GM12878 (cell line): ENCODE measurements around the gene HERC6. TPM values are rescaled to one million over a fixed set of nuclear protein-coding genes. Genes with fewer than 3 reads are reported as not detected.

ENCODE experiments used
- ATAC-seq: fragments of 200-7000 bp; cut with Tn5 transposase; 3 replicates; pipeline ENCODE4 v1.9.1; 2020; ENCODE audit warnings: mild to moderate bottlenecking, moderate library complexity
- BruUV-seq: library from RNA; stranded (reverse); fragments of 400-500 nt; replicated peaks from 2 replicates; lab custom pipeline; 2021; lab: Mats Ljungman, UMichigan
- CTCF ChIA-PET: fragments of 300-600 bp; sonication (Branson Sonifier 250); formaldehyde crosslinking; extraction: SDS; loops from one replicate; lab custom pipeline; 2021; ENCODE audit warnings: inconsistent platforms; lab: Yijun Ruan, JAX
- POLR2A ChIA-PET: fragments of 350-600 bp; formaldehyde crosslinking; extraction: SDS; loops from one replicate; lab custom pipeline; 2021; ENCODE audit warnings: inconsistent platforms; lab: Charles Lee
- RAD21 ChIA-PET: fragments of 300-600 bp; sonication (Branson Sonifier 250); formaldehyde crosslinking; loops from one replicate; lab custom pipeline; 2023; ENCODE audit warnings: antibody characterized with exemption; ENCODE audit not compliant: unreplicated experiment; lab: Charles Lee
- SMC1A ChIA-PET: fragments of 300-600 bp; sonication (Branson Sonifier 250); formaldehyde crosslinking; loops from one replicate; lab custom pipeline; 2023; ENCODE audit not compliant: unreplicated experiment, uncharacterized antibody; lab: Charles Lee
- DNase-seq: peaks from one replicate; pipeline ENCODE4 v3.0.0-alpha.2; 2011; ENCODE audit warnings: low read depth, low spot score
- FAIRE-seq: peaks from 3 replicates; lab custom pipeline; 2011; peaks lifted over from hg19 to GRCh38; lab: Jason Lieb, UNC
- H2AFZ ChIP-seq: 2 replicates; pipeline ENCODE4 v1.6.0; 2011; ENCODE audit warnings: low read depth, low read length, control low read depth; ENCODE audit not compliant: control insufficient read depth
- H3K27ac ChIP-seq: 2 replicates; pipeline ENCODE4 v1.5.1; 2011; ENCODE audit warnings: control low read depth; ENCODE audit not compliant: control insufficient read depth, insufficient read depth
- H3K27me3 ChIP-seq, 2 experiments: replicated peaks in 1 of 2; 2 replicates each; pipeline versions ENCODE4 v1.6.0 to v1.6.1; 2011; ENCODE audit warnings: low read length in 1 of 2; ENCODE audit not compliant: control insufficient read depth in 2 of 2, insufficient read depth in 2 of 2
- H3K36me3 ChIP-seq, 2 experiments: 2 replicates each; pipeline ENCODE4 v1.5.1; 2011; ENCODE audit warnings: low read length in 1 of 2; ENCODE audit not compliant: control insufficient read depth in 2 of 2, insufficient read depth in 2 of 2
- H3K4me1 ChIP-seq: 2 replicates; pipeline ENCODE4 v1.6.1; 2011; ENCODE audit warnings: mild to moderate bottlenecking, low read length, moderate library complexity, mixed read lengths; ENCODE audit not compliant: control insufficient read depth, insufficient read depth
- H3K4me2 ChIP-seq: 2 replicates; pipeline ENCODE4 v1.6.0; 2011; ENCODE audit warnings: control low read depth; ENCODE audit not compliant: control insufficient read depth, insufficient read depth
- H3K4me3 ChIP-seq: fragments of 200-600 bp; sonication (generic); 2 replicates; pipeline ENCODE4 v1.5.1; 2016
- H3K79me2 ChIP-seq: 2 replicates; pipeline ENCODE4 v1.6.0; 2011; ENCODE audit warnings: low read length; ENCODE audit not compliant: control insufficient read depth, insufficient read depth
- H3K9ac ChIP-seq: 2 replicates; pipeline ENCODE4 v1.8.0; 2011; ENCODE audit warnings: low read length, control low read depth, mixed read lengths; ENCODE audit not compliant: control insufficient read depth, insufficient read depth
- H3K9me3 ChIP-seq: replicated peaks from 3 replicates; pipeline ENCODE4 v1.5.1; 2011; ENCODE audit warnings: mild to moderate bottlenecking, low read length; ENCODE audit not compliant: control insufficient read depth, insufficient read depth
- H4K20me1 ChIP-seq: 2 replicates; pipeline ENCODE4 v1.6.0; 2011; ENCODE audit not compliant: control insufficient read depth, insufficient read depth
- CBFB ChIP-seq: IDR thresholded peaks from 2 replicates; pipeline ENCODE4 v1.6.1; 2016; ENCODE audit warnings: antibody characterized with exemption, low read depth
- EED ChIP-seq: sonication (generic); IDR thresholded peaks from 2 replicates; pipeline ENCODE4 v1.6.1; 2016; ENCODE audit warnings: antibody characterized with exemption, low read depth
- NBN ChIP-seq: fragments of 450-650 bp; IDR thresholded peaks from 2 replicates; pipeline ENCODE4 v1.6.1; 2016
- SIX5 ChIP-seq: IDR thresholded peaks from 2 replicates; pipeline ENCODE4 v1.6.1; 2011; ENCODE audit warnings: mild to moderate bottlenecking, low read depth, low read length, moderate library complexity; ENCODE audit not compliant: severe bottlenecking
- STAT1 ChIP-seq: fragments of 450-650 bp; conservative IDR thresholded peaks from 2 replicates; pipeline ENCODE4 v1.6.1; 2014; ENCODE audit warnings: antibody characterized with exemption, mild to moderate bottlenecking
- ZZZ3 ChIP-seq: IDR thresholded peaks from 2 replicates; pipeline ENCODE4 v1.6.1; 2011; ENCODE audit warnings: low read depth; ENCODE audit not compliant: control insufficient read depth, insufficient read length
- WGBS: methylation state at CpG from one replicate; pipeline ENCODE4 v1.1.6; 2016; ENCODE audit warnings: low lambda C conversion rate; ENCODE audit not compliant: insufficient replicate concordance, insufficient coverage; ENCODE audit errors: missing lambda C conversion rate; 5-methylcytosine and 5-hydroxymethylcytosine counted together
- in situ Hi-C: fragments of 300-500 bp; cut with MboI; formaldehyde crosslinking; loops from 9 replicates; pipeline ENCODE4 v1.14.3; 2018; ENCODE audit warnings: mixed read lengths
- intact Hi-C: fragments of 100-400 bp; cut with micrococcal nuclease; formaldehyde crosslinking; loops from one replicate; pipeline ENCODE4 v1.14.2; 2022; ENCODE audit not compliant: unreplicated experiment
- polyA plus RNA-seq, 11 experiments: library from polyadenylated mRNA; depleted of rRNA in 4 of 11; unstranded in 6 of 11; stranded (reverse) in 5 of 11; fragments of >200 nt; fragmentation: Nextera tagmentation in 4 of 11; fragmentation: Illumina TruSeq in 1 of 11; extraction: Ambion mirVana in 4 of 11; extraction: Trizol in 1 of 11; gene quantifications; 1 replicate in 1 of 11; 2 replicates in 10 of 11; pipeline versions ENCODE4 v1.2.1 to v1.2.3, GENCODE V29; 2011 to 2016; ENCODE audit warnings: inconsistent platforms in 2 of 11, missing spikeins in 2 of 11, low read depth in 1 of 11
- total RNA-seq, 4 experiments: library from RNA; depleted of rRNA in 3 of 4; stranded (reverse); fragments of >200 nt in 3 of 4; fragmentation: Illumina TruSeq in 1 of 4; extraction: Trizol in 1 of 4; gene quantifications; 2 replicates each; pipeline versions ENCODE4 v1.2.1 to v1.2.3, GENCODE V29; 2013 to 2021
- TF ChIP-seq, protein P1 (sequence below): IDR thresholded peaks from 2 replicates; pipeline ENCODE4 v1.6.1; 2011; ENCODE audit warnings: low read depth, mild to moderate bottlenecking, low read length, moderate library complexity, borderline replicate concordance; ENCODE audit errors: extremely low read depth
- TF ChIP-seq, protein P2 (sequence below): IDR thresholded peaks from 2 replicates; pipeline ENCODE4 v1.6.1; 2012; ENCODE audit warnings: low read depth, low read length, improper control_type of control experiment
- TF ChIP-seq, protein P3 (sequence below): fragments of 450-650 bp; IDR thresholded peaks from 2 replicates; pipeline ENCODE4 v1.6.1; 2014; ENCODE audit warnings: mild to moderate bottlenecking
- TF ChIP-seq, protein P4 (sequence below): IDR thresholded peaks from 2 replicates; pipeline ENCODE4 v1.6.1; 2011; ENCODE audit warnings: low read depth, low read length, improper control_type of control experiment, borderline replicate concordance
- TF ChIP-seq, protein P5 (sequence below): fragments of 450-650 bp; IDR thresholded peaks from 2 replicates; pipeline ENCODE4 v1.6.1; 2017; ENCODE audit warnings: low read depth, mild to moderate bottlenecking, moderate library complexity
- TF ChIP-seq, protein P6 (sequence below): fragments of 450-650 bp; IDR thresholded peaks from 2 replicates; pipeline ENCODE4 v1.6.1; 2018; ENCODE audit warnings: mild to moderate bottlenecking, low read depth, moderate library complexity; ENCODE audit not compliant: partially characterized antibody

The HERC6 gene
- total and polyA plus RNA-seq, 10 of the 15 experiments (the other 5 are each of a cell fraction or from before 2014, with no cell fraction given) = 1.7 to 26.4 (median 5.9) TPM

DNA sequence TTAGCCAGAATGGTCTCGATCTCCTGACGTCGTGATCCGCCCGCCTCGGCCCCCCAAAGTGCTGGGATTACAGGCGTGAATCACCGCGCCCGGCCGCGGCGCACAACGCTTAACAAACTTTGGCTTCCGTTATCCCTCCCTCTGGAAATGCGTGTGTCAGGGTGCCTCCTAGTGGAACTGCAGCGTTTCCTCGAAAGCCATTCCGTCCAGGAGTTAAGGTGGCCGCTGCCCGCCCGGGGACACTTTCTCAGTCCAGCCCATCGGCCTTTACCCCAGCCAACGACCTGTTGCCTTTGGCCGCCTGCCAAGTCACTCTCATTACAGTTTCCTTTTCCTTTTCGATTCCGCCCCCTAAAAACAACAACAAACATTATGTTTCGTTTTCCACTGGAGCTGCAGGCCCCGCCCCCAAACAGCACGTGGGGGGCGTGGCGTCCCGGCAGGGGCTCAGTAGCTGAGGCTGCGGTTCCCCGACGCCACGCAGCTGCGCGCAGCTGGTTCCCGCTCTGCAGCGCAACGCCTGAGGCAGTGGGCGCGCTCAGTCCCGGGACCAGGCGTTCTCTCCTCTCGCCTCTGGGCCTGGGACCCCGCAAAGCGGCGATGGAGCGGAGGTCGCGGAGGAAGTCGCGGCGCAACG, 78.1 kb downstream of the HERC6 start, which contains the start of gene HERC5:
Gene HERC5, plus strand, starts transcription at position 450 of the 637 bp plus-strand sequence. Its CDS starts 151 bp downstream, at position 601.
- ATAC-seq = peak; percentile 91
- Histone ChIP-seq H3K27me3 (no peaks in the 10 kb centered on the region), H3K27ac (peak within 1 kb of the TSS; percentile 97), H3K79me2 (peaks cover 50% of the 10 kb centered on the region), H3K9ac (peak within 1 kb of the TSS; percentile 94), H3K36me3 (peaks cover 0 to under 1% of the 10 kb centered on the region in 2 experiments; a peak in 1 of 4 replicates), H3K4me1 (peaks cover 4% of the 10 kb centered on the region), H2AFZ (peak within 1 kb of the TSS; percentile 95), H4K20me1 (no peaks in the 10 kb centered on the region), H3K4me3 (peak within 1 kb of the TSS; percentile 78), H3K9me3 (peaks cover 8% of the 10 kb centered on the region; the same call in 2 of the 3 replicates), H3K4me2 (peak within 1 kb of the TSS; percentile 78)
- RAD21 ChIA-PET = interaction anchor here (0.6 to 4.4 kb wide), 22 partner anchors 18 to 1066 kb away, joined by 3 to 32 read pairs (median 4); partner anchors contain the start of genes HERC6, HSD17B11, PPM1K and PYURF
- peak; percentile 87 for DNase-seq
- intact Hi-C loops = loop anchor here (1.0 to 2.0 kb wide), 2 partner anchors 77 to 172 kb away; partner anchors contain the start of gene PPM1K
- POLR2A ChIA-PET = interaction anchor here (0.8 to 3.7 kb wide), 10 partner anchors 12 to 181 kb away, joined by 3 to 39 read pairs (median 6); partner anchors contain the start of genes HERC6 and PPM1K
- CTCF ChIA-PET = interaction anchor here (0.7 to 5.7 kb wide), 16 partner anchors 9 to 238 kb away, joined by 3 to 41 read pairs (median 4); partner anchors contain the start of genes HERC6 and PPM1K
- 1% methylated on average over 57 of the region's 57 CpGs for WGBS
- BruUV-seq = no TSS peak
- SMC1A ChIA-PET = interaction anchor here (0.6 to 4.3 kb wide), 21 partner anchors 9 to 264 kb away, joined by 3 to 19 read pairs (median 5); partner anchors contain the start of gene HERC6
- in situ Hi-C loops = no loop called here
- peak; percentile 94 for FAIRE-seq
- TF ChIP-seq STAT1 = no peak; the same call in 1 of the 2 replicates
- TF ChIP-seq, protein P1, sequence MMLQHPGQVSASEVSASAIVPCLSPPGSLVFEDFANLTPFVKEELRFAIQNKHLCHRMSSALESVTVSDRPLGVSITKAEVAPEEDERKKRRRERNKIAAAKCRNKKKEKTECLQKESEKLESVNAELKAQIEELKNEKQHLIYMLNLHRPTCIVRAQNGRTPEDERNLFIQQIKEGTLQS = no peak
- TF ChIP-seq, protein P2, sequence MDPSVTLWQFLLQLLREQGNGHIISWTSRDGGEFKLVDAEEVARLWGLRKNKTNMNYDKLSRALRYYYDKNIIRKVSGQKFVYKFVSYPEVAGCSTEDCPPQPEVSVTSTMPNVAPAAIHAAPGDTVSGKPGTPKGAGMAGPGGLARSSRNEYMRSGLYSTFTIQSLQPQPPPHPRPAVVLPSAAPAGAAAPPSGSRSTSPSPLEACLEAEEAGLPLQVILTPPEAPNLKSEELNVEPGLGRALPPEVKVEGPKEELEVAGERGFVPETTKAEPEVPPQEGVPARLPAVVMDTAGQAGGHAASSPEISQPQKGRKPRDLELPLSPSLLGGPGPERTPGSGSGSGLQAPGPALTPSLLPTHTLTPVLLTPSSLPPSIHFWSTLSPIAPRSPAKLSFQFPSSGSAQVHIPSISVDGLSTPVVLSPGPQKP = no peak
- TF ChIP-seq NBN = peak; percentile 97
- TF ChIP-seq, protein P3, sequence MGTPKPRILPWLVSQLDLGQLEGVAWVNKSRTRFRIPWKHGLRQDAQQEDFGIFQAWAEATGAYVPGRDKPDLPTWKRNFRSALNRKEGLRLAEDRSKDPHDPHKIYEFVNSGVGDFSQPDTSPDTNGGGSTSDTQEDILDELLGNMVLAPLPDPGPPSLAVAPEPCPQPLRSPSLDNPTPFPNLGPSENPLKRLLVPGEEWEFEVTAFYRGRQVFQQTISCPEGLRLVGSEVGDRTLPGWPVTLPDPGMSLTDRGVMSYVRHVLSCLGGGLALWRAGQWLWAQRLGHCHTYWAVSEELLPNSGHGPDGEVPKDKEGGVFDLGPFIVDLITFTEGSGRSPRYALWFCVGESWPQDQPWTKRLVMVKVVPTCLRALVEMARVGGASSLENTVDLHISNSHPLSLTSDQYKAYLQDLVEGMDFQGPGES = no peak
- TF ChIP-seq SIX5 = no peak
- no peak for TF ChIP-seq ZZZ3
- TF ChIP-seq CBFB = no peak; the same call in 1 of the 2 replicates
- TF ChIP-seq, protein P4, sequence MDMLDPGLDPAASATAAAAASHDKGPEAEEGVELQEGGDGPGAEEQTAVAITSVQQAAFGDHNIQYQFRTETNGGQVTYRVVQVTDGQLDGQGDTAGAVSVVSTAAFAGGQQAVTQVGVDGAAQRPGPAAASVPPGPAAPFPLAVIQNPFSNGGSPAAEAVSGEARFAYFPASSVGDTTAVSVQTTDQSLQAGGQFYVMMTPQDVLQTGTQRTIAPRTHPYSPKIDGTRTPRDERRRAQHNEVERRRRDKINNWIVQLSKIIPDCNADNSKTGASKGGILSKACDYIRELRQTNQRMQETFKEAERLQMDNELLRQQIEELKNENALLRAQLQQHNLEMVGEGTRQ = peak; percentile 74
- peak; percentile 75; the same call in 1 of the 2 replicates for TF ChIP-seq EED
- TF ChIP-seq, protein P5, sequence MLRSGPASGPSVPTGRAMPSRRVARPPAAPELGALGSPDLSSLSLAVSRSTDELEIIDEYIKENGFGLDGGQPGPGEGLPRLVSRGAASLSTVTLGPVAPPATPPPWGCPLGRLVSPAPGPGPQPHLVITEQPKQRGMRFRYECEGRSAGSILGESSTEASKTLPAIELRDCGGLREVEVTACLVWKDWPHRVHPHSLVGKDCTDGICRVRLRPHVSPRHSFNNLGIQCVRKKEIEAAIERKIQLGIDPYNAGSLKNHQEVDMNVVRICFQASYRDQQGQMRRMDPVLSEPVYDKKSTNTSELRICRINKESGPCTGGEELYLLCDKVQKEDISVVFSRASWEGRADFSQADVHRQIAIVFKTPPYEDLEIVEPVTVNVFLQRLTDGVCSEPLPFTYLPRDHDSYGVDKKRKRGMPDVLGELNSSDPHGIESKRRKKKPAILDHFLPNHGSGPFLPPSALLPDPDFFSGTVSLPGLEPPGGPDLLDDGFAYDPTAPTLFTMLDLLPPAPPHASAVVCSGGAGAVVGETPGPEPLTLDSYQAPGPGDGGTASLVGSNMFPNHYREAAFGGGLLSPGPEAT = peak; percentile 91
- TF ChIP-seq, protein P6, sequence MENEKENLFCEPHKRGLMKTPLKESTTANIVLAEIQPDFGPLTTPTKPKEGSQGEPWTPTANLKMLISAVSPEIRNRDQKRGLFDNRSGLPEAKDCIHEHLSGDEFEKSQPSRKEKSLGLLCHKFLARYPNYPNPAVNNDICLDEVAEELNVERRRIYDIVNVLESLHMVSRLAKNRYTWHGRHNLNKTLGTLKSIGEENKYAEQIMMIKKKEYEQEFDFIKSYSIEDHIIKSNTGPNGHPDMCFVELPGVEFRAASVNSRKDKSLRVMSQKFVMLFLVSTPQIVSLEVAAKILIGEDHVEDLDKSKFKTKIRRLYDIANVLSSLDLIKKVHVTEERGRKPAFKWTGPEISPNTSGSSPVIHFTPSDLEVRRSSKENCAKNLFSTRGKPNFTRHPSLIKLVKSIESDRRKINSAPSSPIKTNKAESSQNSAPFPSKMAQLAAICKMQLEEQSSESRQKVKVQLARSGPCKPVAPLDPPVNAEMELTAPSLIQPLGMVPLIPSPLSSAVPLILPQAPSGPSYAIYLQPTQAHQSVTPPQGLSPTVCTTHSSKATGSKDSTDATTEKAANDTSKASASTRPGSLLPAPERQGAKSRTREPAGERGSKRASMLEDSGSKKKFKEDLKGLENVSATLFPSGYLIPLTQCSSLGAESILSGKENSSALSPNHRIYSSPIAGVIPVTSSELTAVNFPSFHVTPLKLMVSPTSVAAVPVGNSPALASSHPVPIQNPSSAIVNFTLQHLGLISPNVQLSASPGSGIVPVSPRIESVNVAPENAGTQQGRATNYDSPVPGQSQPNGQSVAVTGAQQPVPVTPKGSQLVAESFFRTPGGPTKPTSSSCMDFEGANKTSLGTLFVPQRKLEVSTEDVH = peak; percentile 74
